H1 (cell line): ENCODE data around the gene PLPP4. TPM values are rescaled to one million over a fixed set of nuclear protein-coding genes. Genes with fewer than 3 reads are reported as not detected.

Experiments
- CTCF ChIA-PET: fragments of 300-600 bp; sonication (Branson Sonifier 250); formaldehyde crosslinking; loops from one replicate; lab custom pipeline; 2021; ENCODE audit not compliant: partially characterized antibody; lab: Charles Lee
- POLR2A ChIA-PET: fragments of 300-600 bp; sonication (Branson Sonifier 250); formaldehyde crosslinking; loops from one replicate; lab custom pipeline; 2021; ENCODE audit warnings: inconsistent platforms; ENCODE audit not compliant: partially characterized antibody; lab: Charles Lee
- DNase-seq, 2 experiments: peaks; one replicate each; pipeline versions ENCODE4 v3.0.0 to v3.0.0-alpha.2; 2010 to 2022; ENCODE audit warnings: low spot score in 2 of 2, low read depth in 1 of 2, mixed read lengths in 1 of 2
- FAIRE-seq: peaks from 2 replicates; lab custom pipeline; 2011; peaks lifted over from hg19 to GRCh38; lab: Jason Lieb, UNC
- H2AFZ ChIP-seq: 2 replicates; pipeline ENCODE4 v1.8.1; 2012; ENCODE audit warnings: low read length, inconsistent platforms
- H2AK5ac ChIP-seq: 2 replicates; pipeline ENCODE4 v1.6.1; 2013; ENCODE audit warnings: low read depth, low read length
- H2BK120ac ChIP-seq: replicated peaks from 2 replicates; pipeline ENCODE3; 2013; ENCODE audit warnings: low read depth, low read length, inconsistent platforms
- H2BK12ac ChIP-seq: 2 replicates; pipeline ENCODE4 v1.6.1; 2013; ENCODE audit warnings: low read depth, low read length
- H2BK15ac ChIP-seq: 2 replicates; pipeline ENCODE4 v1.6.1; 2013; ENCODE audit warnings: low read length
- H2BK20ac ChIP-seq: 2 replicates; pipeline ENCODE4 v1.6.1; 2013; ENCODE audit warnings: low read length
- H2BK5ac ChIP-seq: 2 replicates; pipeline ENCODE4 v1.6.1; 2013; ENCODE audit warnings: low read depth, low read length
- H3K14ac ChIP-seq: 2 replicates; pipeline ENCODE4 v1.6.1; 2013; ENCODE audit warnings: inconsistent platforms; ENCODE audit not compliant: insufficient read length
- H3K18ac ChIP-seq: 2 replicates; pipeline ENCODE4 v1.6.1; 2013; ENCODE audit warnings: low read length; ENCODE audit errors: extremely low read depth
- H3K23ac ChIP-seq: 2 replicates; pipeline ENCODE4 v1.6.1; 2013; ENCODE audit warnings: inconsistent platforms; ENCODE audit not compliant: insufficient read length
- H3K23me2 ChIP-seq: 2 replicates; pipeline ENCODE4 v1.6.1; 2013; ENCODE audit warnings: low read depth, low read length
- H3K27ac ChIP-seq: 2 replicates; pipeline ENCODE4 v1.6.1; 2011; ENCODE audit warnings: low read depth, low read length, inconsistent platforms
- H3K27me3 ChIP-seq, 4 experiments: replicated peaks in 1 of 4; 1 replicate in 1 of 4; 2 replicates in 3 of 4; pipeline versions ENCODE4 v1.6.1 to v1.8.1; 2011 to 2013; ENCODE audit warnings: low read length in 3 of 4, mild to moderate bottlenecking in 3 of 4, inconsistent platforms in 2 of 4, mixed read lengths in 2 of 4, moderate library complexity in 1 of 4; ENCODE audit not compliant: control insufficient read depth in 3 of 4, insufficient read depth in 3 of 4; ENCODE audit errors: extremely low read depth in 1 of 4
- H3K36me3 ChIP-seq, 4 experiments: 2 replicates each; pipeline versions ENCODE4 v1.6.1 to v1.8.1; 2011 to 2013; ENCODE audit warnings: mild to moderate bottlenecking in 4 of 4, low read length in 3 of 4, moderate library complexity in 2 of 4, control low read depth in 1 of 4, inconsistent platforms in 1 of 4; ENCODE audit not compliant: insufficient read depth in 4 of 4, control insufficient read depth in 2 of 4
- H3K4ac ChIP-seq: replicated peaks from 2 replicates; pipeline ENCODE3; 2013; ENCODE audit warnings: low read length, low read depth, mixed read lengths, inconsistent platforms; ENCODE audit not compliant: insufficient read length
- H3K4me1 ChIP-seq, 4 experiments: replicated peaks in 1 of 4; 1 replicate in 1 of 4; 2 replicates in 3 of 4; pipeline versions ENCODE4 v1.6.1 to v1.8.1; 2011 to 2013; ENCODE audit warnings: low read length in 3 of 4, inconsistent platforms in 2 of 4, mixed read lengths in 1 of 4; ENCODE audit not compliant: insufficient read depth in 4 of 4, control insufficient read depth in 3 of 4
- H3K4me2 ChIP-seq, 2 experiments: 2 replicates each; pipeline versions ENCODE4 v1.6.1 to v1.8.1; 2011 to 2013; ENCODE audit warnings: low read depth in 2 of 2, low read length in 2 of 2, control low read depth in 1 of 2, inconsistent platforms in 1 of 2, mild to moderate bottlenecking in 1 of 2; ENCODE audit not compliant: insufficient read depth in 1 of 2
- H3K4me3 ChIP-seq, 4 experiments: fragments of 200-600, 300-600 bp in 1 of 4; sonication (generic), shearing (Covaris generic), sonication (Bioruptor Twin) in 1 of 4; 2 replicates each; pipeline versions ENCODE4 v1.5.1 to v1.8.1; 2011 to 2016; ENCODE audit warnings: low read length in 4 of 4, low read depth in 3 of 4, control low read depth in 2 of 4, inconsistent platforms in 2 of 4, mild to moderate bottlenecking in 2 of 4, mixed read lengths in 1 of 4, moderate library complexity in 1 of 4; ENCODE audit not compliant: insufficient read depth in 2 of 4; ENCODE audit errors: extremely low read depth in 1 of 4
- H3K56ac ChIP-seq: replicated peaks from 2 replicates; pipeline ENCODE3; 2013; ENCODE audit warnings: low read depth, mild to moderate bottlenecking, mixed read lengths, low read length, inconsistent platforms; ENCODE audit not compliant: insufficient read length
- H3K79me1 ChIP-seq: 2 replicates; pipeline ENCODE4 v1.6.1; 2013; ENCODE audit warnings: low read depth, low read length, control low read depth
- H3K79me2 ChIP-seq, 2 experiments: 2 replicates each; pipeline versions ENCODE4 v1.6.1 to v1.8.1; 2012 to 2013; ENCODE audit warnings: low read length in 2 of 2, mild to moderate bottlenecking in 2 of 2, inconsistent platforms in 1 of 2; ENCODE audit not compliant: insufficient read depth in 2 of 2, control insufficient read depth in 1 of 2
- H3K9ac ChIP-seq, 4 experiments: replicated peaks in 1 of 4; 1 replicate in 1 of 4; 2 replicates in 3 of 4; pipeline versions ENCODE4 v1.6.1 to v1.8.1; 2011 to 2013; ENCODE audit warnings: low read depth in 3 of 4, low read length in 3 of 4, control low read depth in 2 of 4, mild to moderate bottlenecking in 2 of 4, moderate library complexity in 2 of 4, inconsistent platforms in 1 of 4; ENCODE audit errors: extremely low read depth in 1 of 4
- H3K9me3 ChIP-seq, 2 experiments: 2 replicates each; pipeline versions ENCODE4 v1.6.1 to v1.8.1; 2012 to 2013; ENCODE audit warnings: mild to moderate bottlenecking in 2 of 2, moderate library complexity in 2 of 2, control low read depth in 1 of 2, inconsistent platforms in 1 of 2, low read depth in 1 of 2, low read length in 1 of 2, mixed read lengths in 1 of 2; ENCODE audit not compliant: insufficient read depth in 2 of 2
- H4K20me1 ChIP-seq, 2 experiments: replicated peaks in 1 of 2; 2 replicates each; pipeline versions ENCODE3 to v1.8.1; 2011 to 2013; ENCODE audit warnings: inconsistent platforms in 2 of 2, low read length in 2 of 2, mild to moderate bottlenecking in 1 of 2; ENCODE audit not compliant: insufficient read depth in 2 of 2, control insufficient read depth in 1 of 2
- H4K5ac ChIP-seq: 2 replicates; pipeline ENCODE4 v1.6.1; 2013; ENCODE audit warnings: low read length, low read depth, mixed read lengths, inconsistent platforms; ENCODE audit not compliant: insufficient read length
- H4K8ac ChIP-seq: 2 replicates; pipeline ENCODE4 v1.8.0; 2013; ENCODE audit warnings: mild to moderate bottlenecking, moderate library complexity, low read length, inconsistent platforms; ENCODE audit not compliant: insufficient read depth; ENCODE audit errors: extremely low read depth
- H4K91ac ChIP-seq: replicated peaks from 2 replicates; pipeline ENCODE3; 2013; ENCODE audit warnings: low read length, mixed read lengths, inconsistent platforms; ENCODE audit not compliant: insufficient read length
- ATF2 ChIP-seq: IDR thresholded peaks from 2 replicates; pipeline ENCODE4 v1.6.1; 2012; ENCODE audit warnings: low read length, inconsistent platforms
- CBX5 ChIP-seq: fragments of 300-800, 300-1000 bp; sonication (generic); IDR thresholded peaks from 2 replicates; pipeline ENCODE4 v1.7.1; 2016; ENCODE audit warnings: antibody characterized with exemption, low read length, low read depth
- CBX8 ChIP-seq: fragments of 300-800, 300-1000 bp; sonication (generic); IDR thresholded peaks from 2 replicates; pipeline ENCODE4 v1.7.1; 2016; ENCODE audit warnings: low read depth, low read length, borderline replicate concordance
- EGR1 ChIP-seq: IDR thresholded peaks from 2 replicates; pipeline ENCODE4 v1.6.1; 2011; ENCODE audit warnings: low read depth, low read length, borderline replicate concordance
- EP300 ChIP-seq, 2 experiments: IDR thresholded peaks; 1 replicate in 1 of 2; 2 replicates in 1 of 2; pipeline ENCODE4 v1.6.1; 2011 to 2012; ENCODE audit warnings: low read depth in 2 of 2, low read length in 2 of 2, mild to moderate bottlenecking in 2 of 2, borderline replicate concordance in 1 of 2, inconsistent platforms in 1 of 2, moderate library complexity in 1 of 2
- FOSL1 ChIP-seq: IDR thresholded peaks from 2 replicates; pipeline ENCODE4 v1.6.1; 2011; ENCODE audit warnings: mild to moderate bottlenecking, low read depth, low read length, moderate library complexity; ENCODE audit not compliant: insufficient read depth
- JUN ChIP-seq: IDR thresholded peaks from 2 replicates; pipeline ENCODE4 v1.6.1; 2011; ENCODE audit warnings: low read depth, mild to moderate bottlenecking, improper control_type of control experiment, low read length
- NANOG ChIP-seq: IDR thresholded peaks from 2 replicates; pipeline ENCODE4 v1.6.1; 2011; ENCODE audit warnings: low read length, low read depth, mild to moderate bottlenecking, inconsistent platforms; ENCODE audit not compliant: insufficient read depth, poor library complexity, severe bottlenecking
- POLR2A ChIP-seq, 2 experiments: IDR thresholded peaks; 1 replicate in 1 of 2; 2 replicates in 1 of 2; pipeline ENCODE4 v1.6.1; 2011; ENCODE audit warnings: low read depth in 2 of 2, low read length in 2 of 2, mild to moderate bottlenecking in 2 of 2; ENCODE audit errors: control extremely low read depth in 1 of 2
- RNF2 ChIP-seq: fragments of 200-900, 300-1000 bp; sonication (generic); IDR thresholded peaks from 2 replicates; pipeline ENCODE4 v1.7.1; 2016; ENCODE audit warnings: borderline replicate concordance, low read depth, mild to moderate bottlenecking, antibody characterized with exemption, low read length; ENCODE audit not compliant: poor library complexity, severe bottlenecking; ENCODE audit errors: missing control alignments
- SIX5 ChIP-seq: IDR thresholded peaks from 2 replicates; pipeline ENCODE4 v1.6.1; 2011; ENCODE audit warnings: mild to moderate bottlenecking, low read depth, low read length
- TAF1 ChIP-seq: IDR thresholded peaks from 2 replicates; pipeline ENCODE4 v1.6.1; 2011; ENCODE audit warnings: mild to moderate bottlenecking, low read depth, low read length
- WGBS, 2 experiments: shearing (Covaris generic) in 1 of 2; methylation state at CpG; one replicate each; pipeline versions ENCODE4 v1.1.6 to v1.1.7; 2013 to 2015; ENCODE audit warnings: low lambda C conversion rate in 2 of 2, mixed read lengths in 2 of 2, inconsistent platforms in 1 of 2, low coverage in 1 of 2, missing lambda C conversion rate in 1 of 2; ENCODE audit not compliant: insufficient replicate concordance in 2 of 2, insufficient coverage in 1 of 2, insufficient read length in 1 of 2; ENCODE audit errors: extremely low coverage in 1 of 2, missing lambda C conversion rate in 1 of 2; 5-methylcytosine and 5-hydroxymethylcytosine counted together
- polyA plus RNA-seq, 7 experiments: library from polyadenylated mRNA; depleted of rRNA in 3 of 7; stranded (reverse) in 5 of 7; unstranded in 2 of 7; fragments of >200 nt in 5 of 7; fragments of 200-250 nt in 2 of 7; gene quantifications; 1 replicate in 5 of 7; 2 replicates in 1 of 7; 4 replicates in 1 of 7; pipeline versions ENCODE4 v1.2.1 to v1.2.3, GENCODE V29; 2011 to 2013; ENCODE audit warnings: missing spikeins in 2 of 7, mixed read lengths in 2 of 7
- total RNA-seq: library from RNA; stranded (reverse); fragmentation: NEBNext Ultra II Directional; extraction: Animal tissue kit (Norgen Biotek cat#: 25700); gene quantifications from 2 replicates; pipeline ENCODE4 v1.2.1, GENCODE V29; 2021

Gene PLPP4
- total and polyA plus RNA-seq, 2 of the 8 experiments (the other 6 are each of a cell fraction or from before 2014, with no cell fraction given), result 0.30 TPM; not detected in 1

- Histone ChIP-seq H3K56ac (no peak overlapping the region), H2BK15ac (no peak overlapping the region), H2BK12ac (no peak overlapping the region), H3K9me3 (no peaks in the 10 kb centered on the region), H4K8ac (no peak overlapping the region), H4K5ac (no peak overlapping the region), H3K18ac (no peak overlapping the region), H2BK20ac (no peak overlapping the region), H4K20me1 (no peaks in the 10 kb centered on the region), H3K9ac (no peak overlapping the region), H3K4me3 (no peak overlapping the region), H3K79me2 (no peaks in the 10 kb centered on the region), H2AFZ (no peak overlapping the region), H3K27me3 (peaks cover 2 to 14% (median 12%) of the 10 kb centered on the region in 4 experiments), H3K4me2 (no peak overlapping the region), H3K79me1 (no peaks in the 10 kb centered on the region), H2AK5ac (no peak overlapping the region), H2BK5ac (no peak overlapping the region), H3K14ac (no peak overlapping the region), H3K23ac (no peak overlapping the region), H3K4ac (no peak overlapping the region), H3K4me1 (peaks cover 0 to 8% (median 3%) of the 10 kb centered on the region in 4 experiments; a peak in 5 of 7 replicates), H3K27ac (no peak overlapping the region), H4K91ac (no peak overlapping the region), H3K36me3 (no peaks in the 10 kb centered on the region), H2BK120ac (no peak overlapping the region), H3K23me2 (peaks cover 4% of the 10 kb centered on the region; the same call in 1 of the 2 replicates)
- POLR2A ChIA-PET, result no interaction called here
- FAIRE-seq (no peak), DNase-seq (no peak)
- CTCF ChIA-PET, result interaction anchor here (0.8 kb wide), 1 partner anchor 149 kb away, joined by 3 read pairs; no protein-coding TSS in a partner anchor
- 93% methylated on average over 3 of the region's 3 CpGs; no CpG with 5 or more reads in 1 of the 2 experiments for WGBS, 2 experiments
- TF ChIP-seq RNF2 (no peak), POLR2A (IDR thresholded peaks at IDR 0.05; ENCODE audit: control extremely low read depth in 1 of 2, low read depth in 2 of 2, low read length in 2 of 2) (no peak), TAF1 (no peak), SIX5 (no peak), NANOG (no peak), EP300 (IDR thresholded peaks at IDR 0.05; ENCODE audit: borderline replicate concordance in 1 of 2, low read depth in 2 of 2, low read length in 2 of 2) (no peak), EGR1 (no peak), CBX5 (no peak), FOSL1 (no peak), CBX8 (no peak), ATF2 (no peak), JUN (no peak)
Observed at GRCh38 chr10:120451968-120452367, 5.1 kb upstream of the PLPP4 start.
